Measurements from ENCODE around the gene NEB. TPM values are rescaled to one million over a fixed set of nuclear protein-coding genes. Genes with fewer than 3 reads are reported as not detected.

NEB gene
- polyA plus RNA-seq, 3 donors: 2.7 TPM; not detected in 2

DNA sequence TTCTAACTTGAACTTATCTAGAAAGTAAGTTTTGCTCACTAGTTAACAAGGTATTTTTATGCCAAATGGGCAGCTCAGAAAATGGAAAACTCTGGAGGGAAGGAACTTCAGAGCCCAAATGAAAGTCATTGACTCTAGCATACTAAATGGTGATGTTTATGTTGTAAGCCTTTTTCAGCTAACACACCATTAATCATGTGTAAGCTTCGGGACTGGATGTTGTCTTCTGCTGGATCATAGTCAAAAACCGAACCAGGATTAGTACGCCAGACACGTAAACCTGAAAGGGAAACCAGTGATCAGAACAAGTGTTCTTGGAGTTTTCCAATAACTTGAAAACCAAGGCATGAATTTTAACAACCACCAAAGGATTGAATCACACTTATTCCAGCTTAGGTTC, 242.8 kb downstream of the NEB start:
- Histone ChIP-seq H3K79me2 (ENCODE audit: insufficient read depth, low read length) (no peaks in the 10 kb centered on the region), H3K27ac (ENCODE audit: low read depth in 1 of 2, low read length in 2 of 2) (no peak overlapping the region), H3K9ac (ENCODE audit: insufficient read depth, low read length, poor library complexity, severe bottlenecking) (no peak overlapping the region), H3K4me1 (ENCODE audit: control insufficient read depth in 1 of 2, insufficient read depth in 2 of 2, low read length in 2 of 2) (no peaks in the 10 kb centered on the region), H3K4me3 (replicated peaks in 1 of 3; ENCODE audit: low read depth in 2 of 3, low read length in 3 of 3) (no peak overlapping the region), H4K20me1 (ENCODE audit: insufficient read depth, low read length) (no peaks in the 10 kb centered on the region), H2AFZ (ENCODE audit: insufficient read depth, low read depth, low read length, poor library complexity, severe bottlenecking) (no peak overlapping the region), H3K4me2 (replicated peaks; ENCODE audit: extremely low read depth, low read length, poor library complexity, severe bottlenecking) (no peak overlapping the region), H3K27me3 (ENCODE audit: control insufficient read depth in 2 of 2, insufficient read depth in 2 of 2, low read length in 2 of 2) (no peaks in the 10 kb centered on the region), H3K9me3 (replicated peaks in 1 of 2; ENCODE audit: control insufficient read depth in 1 of 2, insufficient read depth in 1 of 2, low read length in 2 of 2) (no peaks in the 10 kb centered on the region), H3K36me3 (replicated peaks in 1 of 2; ENCODE audit: control insufficient read depth in 1 of 2, insufficient read depth in 2 of 2, low read length in 2 of 2) (peaks cover 2 to 17% of the 10 kb centered on the region in 2 donors)
- DNase-seq: no peak
- Mint-ChIP-seq H3K4me1 (no peaks in the 10 kb centered on the region), H3K9me3 (no peaks in the 10 kb centered on the region), H3K4me3 (no peak overlapping the region), H3K36me3 (peaks cover 19 to 26% of the 10 kb centered on the region in 2 donors), H3K27ac (no peak overlapping the region), H3K27me3 (ENCODE audit: low read depth in 3 of 3) (peaks cover 0 to 2% (median 0%) of the 10 kb centered on the region in 3 donors)
- TF ChIP-seq, protein P1, sequence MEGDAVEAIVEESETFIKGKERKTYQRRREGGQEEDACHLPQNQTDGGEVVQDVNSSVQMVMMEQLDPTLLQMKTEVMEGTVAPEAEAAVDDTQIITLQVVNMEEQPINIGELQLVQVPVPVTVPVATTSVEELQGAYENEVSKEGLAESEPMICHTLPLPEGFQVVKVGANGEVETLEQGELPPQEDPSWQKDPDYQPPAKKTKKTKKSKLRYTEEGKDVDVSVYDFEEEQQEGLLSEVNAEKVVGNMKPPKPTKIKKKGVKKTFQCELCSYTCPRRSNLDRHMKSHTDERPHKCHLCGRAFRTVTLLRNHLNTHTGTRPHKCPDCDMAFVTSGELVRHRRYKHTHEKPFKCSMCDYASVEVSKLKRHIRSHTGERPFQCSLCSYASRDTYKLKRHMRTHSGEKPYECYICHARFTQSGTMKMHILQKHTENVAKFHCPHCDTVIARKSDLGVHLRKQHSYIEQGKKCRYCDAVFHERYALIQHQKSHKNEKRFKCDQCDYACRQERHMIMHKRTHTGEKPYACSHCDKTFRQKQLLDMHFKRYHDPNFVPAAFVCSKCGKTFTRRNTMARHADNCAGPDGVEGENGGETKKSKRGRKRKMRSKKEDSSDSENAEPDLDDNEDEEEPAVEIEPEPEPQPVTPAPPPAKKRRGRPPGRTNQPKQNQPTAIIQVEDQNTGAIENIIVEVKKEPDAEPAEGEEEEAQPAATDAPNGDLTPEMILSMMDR (IDR thresholded peaks at IDR 0.05): no peak
- WGBS (ENCODE audit: insufficient coverage): 100% methylated on average over 3 of the region's 4 CpGs
- intact Hi-C loops (cut with micrococcal nuclease): no loop called here

DNA sequence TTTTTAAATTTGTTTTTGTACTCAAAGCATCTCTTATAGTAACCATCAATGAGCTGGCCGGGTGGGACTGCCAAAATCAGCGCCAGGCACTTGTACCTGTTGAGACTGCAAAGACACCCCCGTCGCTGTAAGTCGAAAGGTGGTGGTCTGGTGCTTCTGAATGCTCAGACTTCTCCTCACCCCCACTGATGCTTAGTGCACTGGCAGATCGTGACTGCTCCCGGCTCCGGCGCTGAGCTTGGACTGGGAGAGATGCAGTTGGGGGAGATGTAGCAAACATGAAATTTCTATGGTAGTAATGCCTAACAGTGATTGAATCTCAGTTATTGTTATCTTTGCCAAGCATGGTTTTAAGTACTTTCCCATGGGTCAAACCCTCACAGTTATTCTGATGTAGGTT, 244.0 kb downstream of the NEB start:
- DNase-seq: no peak
- no peaks in the 10 kb centered on the region for H3K27me3 ChIP-seq (ENCODE audit: control insufficient read depth in 2 of 2, insufficient read depth in 2 of 2, low read length in 2 of 2)
- TF ChIP-seq, protein P1 (IDR thresholded peaks at IDR 0.05): no peak
- H3K9ac ChIP-seq (ENCODE audit: insufficient read depth, low read length, poor library complexity, severe bottlenecking): no peak overlapping the region
- Mint-ChIP-seq H3K4me1 (no peaks in the 10 kb centered on the region), H3K4me3 (no peak overlapping the region), H3K27me3 (ENCODE audit: low read depth in 3 of 3) (no peaks in the 10 kb centered on the region), H3K36me3 (peaks cover 25 to 37% of the 10 kb centered on the region in 2 donors), H3K27ac (no peak overlapping the region), H3K9me3 (no peaks in the 10 kb centered on the region)
- no peaks in the 10 kb centered on the region for H4K20me1 ChIP-seq (ENCODE audit: insufficient read depth, low read length)
- intact Hi-C loops (cut with micrococcal nuclease): no loop called here
- no peak overlapping the region for H3K27ac ChIP-seq (ENCODE audit: low read depth in 1 of 2, low read length in 2 of 2)
- no peak overlapping the region for H3K4me2 ChIP-seq (replicated peaks; ENCODE audit: extremely low read depth, low read length, poor library complexity, severe bottlenecking)
- no peak overlapping the region for H3K4me3 ChIP-seq (replicated peaks in 1 of 3; ENCODE audit: low read depth in 2 of 3, low read length in 3 of 3)
- no peaks in the 10 kb centered on the region for H3K79me2 ChIP-seq (ENCODE audit: insufficient read depth, low read length)
- no peaks in the 10 kb centered on the region for H3K4me1 ChIP-seq (ENCODE audit: control insufficient read depth in 1 of 2, insufficient read depth in 2 of 2, low read length in 2 of 2)
- H3K36me3 ChIP-seq (replicated peaks in 1 of 2; ENCODE audit: control insufficient read depth in 1 of 2, insufficient read depth in 2 of 2, low read length in 2 of 2): peaks cover 3 to 29% of the 10 kb centered on the region in 2 donors
- no peaks in the 10 kb centered on the region for H3K9me3 ChIP-seq (replicated peaks in 1 of 2; ENCODE audit: control insufficient read depth in 1 of 2, insufficient read depth in 1 of 2, low read length in 2 of 2)
- no peak overlapping the region for H2AFZ ChIP-seq (ENCODE audit: insufficient read depth, low read depth, low read length, poor library complexity, severe bottlenecking)
- 100% methylated on average over 1 of the region's 9 CpGs for WGBS (ENCODE audit: insufficient coverage)
